RKO (cell line): ENCODE data around the gene RFX8.
"Not testable (repeated sequence)": the region's sequence is repeated elsewhere in the genome, so short reads cannot be mapped to it uniquely, and the experiment has no call there.

Source experiments
- DNase-seq: peaks from one replicate; pipeline ENCODE4 v3.0.0-alpha.2; 2016; ENCODE audit warnings: low spot score

RFX8 gene

GRCh38 chr2:101486258-101486701 lies 11.4 kb upstream of the RFX8 start:
- no peak for DNase-seq

GRCh38 chr2:101485856-101486255 lies 10.9 kb upstream of the RFX8 start:
- DNase-seq: no peak

- no peak for DNase-seq
Measured at GRCh38 chr2:101480764-101481163, 5.9 kb upstream of the RFX8 start.

- DNase-seq: no peak
Measured at GRCh38 chr2:101479810-101480209, 4.9 kb upstream of the RFX8 start.

- no peak for DNase-seq
Measured at GRCh38 chr2:101479328-101479727, 4.4 kb upstream of the RFX8 start.

- no peak for DNase-seq
Measured at GRCh38 chr2:101478181-101479001, 3.5 kb upstream of the RFX8 start.

- no peak for DNase-seq
Measured at GRCh38 chr2:101477556-101477955, 2.6 kb upstream of the RFX8 start.

GRCh38 chr2:101476605-101477208 lies 1.8 kb upstream of the RFX8 start:
- no peak for DNase-seq

- DNase-seq: no peak
Measured at GRCh38 chr2:101473911-101474701, 806 bp downstream of the RFX8 start.

- no peak for DNase-seq
Measured at GRCh38 chr2:101473591-101473910, 1.4 kb downstream of the RFX8 start.

GRCh38 chr2:101469863-101470262 lies 5.0 kb downstream of the RFX8 start:
- DNase-seq: no peak

GRCh38 chr2:101467306-101467705 lies 7.6 kb downstream of the RFX8 start:
- no peak for DNase-seq

- no peak for DNase-seq
Measured at GRCh38 chr2:101466426-101466825, 8.5 kb downstream of the RFX8 start.

GRCh38 chr2:101464841-101465240 lies 10.1 kb downstream of the RFX8 start:
- DNase-seq: no peak

GRCh38 chr2:101463911-101464641 lies 10.8 kb downstream of the RFX8 start:
- no peak for DNase-seq

- no peak for DNase-seq
Measured at GRCh38 chr2:101463421-101463820, 11.5 kb downstream of the RFX8 start.

- DNase-seq: no peak
Measured at GRCh38 chr2:101461381-101461780, 13.5 kb downstream of the RFX8 start.

GRCh38 chr2:101454408-101454807 lies 20.5 kb downstream of the RFX8 start:
- DNase-seq: not testable (repeated sequence)

- no peak for DNase-seq
Measured at GRCh38 chr2:101450965-101451364, 23.9 kb downstream of the RFX8 start.

GRCh38 chr2:101446869-101447268 lies 28.0 kb downstream of the RFX8 start:
- peak; percentile 42 for DNase-seq

GRCh38 chr2:101442667-101443061 lies 32.2 kb downstream of the RFX8 start:
- no peak for DNase-seq

- DNase-seq: no peak
Measured at GRCh38 chr2:101442042-101442666, 32.8 kb downstream of the RFX8 start.
